CD4-positive, alpha-beta T cell treated with Interleukin-21 for 1 hour (primary cell): ENCODE measurements around the gene SLC35F4.

Source experiments
- DNase-seq: peaks from one replicate; pipeline ENCODE4 v3.0.0-alpha.2; 2020

SLC35F4 gene

DNA sequence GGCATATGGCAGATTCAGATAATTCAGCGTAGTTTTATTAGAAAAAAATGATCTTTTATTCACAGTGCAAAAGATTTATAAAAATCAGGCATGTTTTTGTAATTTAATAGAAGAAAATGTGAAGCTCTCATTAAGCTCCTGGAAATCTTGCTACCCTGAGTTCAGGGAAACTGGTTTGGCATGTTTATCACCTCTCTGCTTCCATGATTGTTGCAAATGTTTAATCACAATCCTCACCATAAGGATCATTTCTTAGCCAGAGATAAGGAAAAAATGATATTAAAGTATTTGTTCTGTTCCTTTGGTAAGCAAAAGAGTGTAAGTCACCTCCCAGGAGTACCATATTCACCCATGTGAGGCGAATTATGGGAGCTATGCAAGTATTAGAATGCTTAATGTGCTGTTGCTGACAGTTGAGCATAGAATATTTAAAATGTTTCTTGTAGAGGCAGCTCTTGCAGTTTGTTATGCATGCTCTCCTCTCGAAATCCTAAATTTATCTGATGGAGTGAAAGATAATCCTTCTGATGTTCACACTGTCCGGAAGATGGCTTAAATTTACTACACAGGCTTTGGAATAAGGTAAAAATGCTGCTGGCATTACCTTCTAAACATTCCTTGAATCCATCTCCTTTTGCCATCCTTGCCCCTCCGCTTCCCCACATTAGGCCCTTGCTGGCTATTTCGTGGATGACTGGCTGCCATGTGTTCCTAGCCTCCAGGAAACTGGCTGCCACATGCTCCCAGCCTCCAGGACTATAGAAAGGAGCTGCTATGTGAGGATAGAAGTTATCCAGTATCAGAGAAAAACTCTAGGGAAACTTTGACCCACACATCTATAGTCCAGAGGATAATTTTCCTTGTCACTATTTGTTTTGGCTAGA is 256.5 kb downstream of the SLC35F4 start:
- no peak for DNase-seq

DNA sequence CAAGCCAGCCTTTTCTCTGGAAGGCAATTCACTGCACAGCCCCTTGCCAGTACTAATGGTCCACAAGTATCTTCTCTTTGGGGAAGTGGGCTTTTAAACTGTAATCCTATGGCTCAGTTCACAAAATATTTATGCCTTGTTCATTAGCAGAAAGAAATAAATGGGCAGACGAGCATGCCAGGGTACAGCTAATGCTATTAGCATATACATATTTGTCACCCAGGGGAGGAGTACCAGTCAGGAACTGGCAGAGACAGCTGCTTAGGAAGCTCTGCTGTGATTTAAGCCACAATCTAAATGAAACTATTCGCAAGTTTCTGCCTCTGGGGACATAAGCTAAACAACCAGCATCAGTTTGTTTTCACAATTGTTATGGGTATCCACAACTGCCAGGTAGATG is 258.8 kb downstream of the SLC35F4 start:
- DNase-seq, result no peak

DNA sequence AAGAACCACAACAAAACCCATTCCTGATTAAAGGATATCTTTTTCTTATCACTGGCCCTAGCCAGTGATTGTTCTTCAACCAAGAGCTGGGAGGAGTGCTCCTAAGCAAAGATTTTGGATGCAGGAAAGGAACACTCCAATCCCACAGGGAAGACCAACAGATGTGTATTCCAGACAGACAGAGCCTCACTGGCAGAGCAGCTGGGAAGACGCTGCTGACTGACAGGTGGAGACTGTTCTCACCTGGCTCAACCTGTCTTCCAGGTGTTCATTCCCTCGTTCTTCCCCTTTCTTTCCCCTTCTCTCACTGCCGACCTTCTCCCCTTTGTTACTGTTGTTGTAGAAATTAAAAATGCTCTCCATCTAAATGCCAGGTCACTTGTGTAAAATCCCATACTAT is 282.5 kb downstream of the SLC35F4 start:
- no peak for DNase-seq

DNA sequence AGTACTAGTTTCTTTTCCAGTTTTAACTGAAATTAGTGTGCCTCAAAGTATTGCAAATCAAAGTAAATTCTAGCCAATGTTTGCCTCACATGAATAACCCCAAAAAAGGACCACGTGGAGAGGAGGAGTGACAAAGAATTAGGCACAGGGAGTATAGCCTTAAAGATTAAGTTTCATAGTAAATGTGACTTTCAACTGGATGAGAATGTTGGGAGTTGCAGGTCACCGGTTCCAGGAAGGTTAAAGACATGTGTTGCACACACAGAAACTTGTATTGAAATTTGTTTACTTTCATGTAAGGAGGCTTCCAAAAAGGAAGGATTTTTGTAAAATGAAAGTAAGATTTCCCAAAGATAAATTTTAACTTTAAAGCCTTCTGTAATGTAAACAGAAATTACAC is 283.1 kb downstream of the SLC35F4 start:
- DNase-seq, result no peak

DNA sequence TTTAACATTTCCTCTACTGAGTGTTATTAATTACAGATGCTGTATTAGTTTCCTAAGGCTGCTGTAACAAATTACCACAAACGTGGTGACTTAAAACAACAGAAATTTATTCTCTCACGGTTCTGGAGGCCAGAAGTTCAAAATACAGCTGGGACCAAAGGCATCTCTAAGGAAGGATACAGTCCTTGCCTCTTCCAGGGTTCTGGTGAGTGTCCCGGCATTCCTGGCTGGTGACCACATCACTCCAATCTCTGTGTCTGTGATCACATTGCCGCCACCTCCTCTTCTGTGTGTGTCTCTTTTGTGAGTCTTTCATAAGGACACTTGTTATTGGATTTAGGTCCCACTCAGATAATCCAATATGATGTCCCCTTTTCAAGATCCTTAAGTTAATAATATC is 287.1 kb downstream of the SLC35F4 start:
- no peak for DNase-seq

DNA sequence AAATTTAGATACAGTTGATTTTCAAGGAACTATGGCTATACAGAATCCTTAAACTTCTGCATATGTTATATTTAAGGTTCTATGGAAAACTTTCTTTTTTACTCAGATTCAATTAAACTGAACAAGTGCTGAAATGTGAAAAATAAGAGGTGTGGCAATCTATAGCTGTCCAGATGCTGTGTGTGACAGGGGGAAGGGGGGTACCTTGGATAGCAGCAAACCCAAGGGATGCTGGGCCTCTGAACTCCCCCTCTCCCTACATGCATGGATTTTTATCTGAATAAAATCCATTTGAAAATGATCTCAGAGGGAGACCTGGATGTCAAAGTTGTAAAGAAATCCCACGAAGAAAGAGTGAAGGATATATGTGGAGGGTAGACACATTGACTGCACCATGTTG is 289.4 kb downstream of the SLC35F4 start:
- DNase-seq, result no peak

DNA sequence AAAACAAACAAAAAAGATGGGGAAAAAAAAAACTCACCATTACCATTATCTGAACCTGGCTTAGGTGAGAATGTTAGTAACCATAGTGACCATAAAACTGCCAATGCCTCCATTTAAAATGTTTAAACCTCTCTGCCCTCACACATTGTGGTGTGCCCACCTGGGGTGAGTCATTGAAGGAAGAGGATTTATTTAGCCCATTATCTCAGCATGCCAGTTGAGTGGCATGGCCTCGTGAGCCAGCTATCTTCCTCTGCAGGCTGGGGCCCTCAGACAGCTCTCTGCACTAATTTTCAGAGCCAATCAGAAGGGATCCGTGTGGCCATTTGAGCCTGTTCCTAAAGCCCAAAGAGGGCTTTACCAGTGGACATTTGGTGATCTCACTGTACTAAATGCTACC is 290.4 kb downstream of the SLC35F4 start:
- DNase-seq, result no peak

DNA sequence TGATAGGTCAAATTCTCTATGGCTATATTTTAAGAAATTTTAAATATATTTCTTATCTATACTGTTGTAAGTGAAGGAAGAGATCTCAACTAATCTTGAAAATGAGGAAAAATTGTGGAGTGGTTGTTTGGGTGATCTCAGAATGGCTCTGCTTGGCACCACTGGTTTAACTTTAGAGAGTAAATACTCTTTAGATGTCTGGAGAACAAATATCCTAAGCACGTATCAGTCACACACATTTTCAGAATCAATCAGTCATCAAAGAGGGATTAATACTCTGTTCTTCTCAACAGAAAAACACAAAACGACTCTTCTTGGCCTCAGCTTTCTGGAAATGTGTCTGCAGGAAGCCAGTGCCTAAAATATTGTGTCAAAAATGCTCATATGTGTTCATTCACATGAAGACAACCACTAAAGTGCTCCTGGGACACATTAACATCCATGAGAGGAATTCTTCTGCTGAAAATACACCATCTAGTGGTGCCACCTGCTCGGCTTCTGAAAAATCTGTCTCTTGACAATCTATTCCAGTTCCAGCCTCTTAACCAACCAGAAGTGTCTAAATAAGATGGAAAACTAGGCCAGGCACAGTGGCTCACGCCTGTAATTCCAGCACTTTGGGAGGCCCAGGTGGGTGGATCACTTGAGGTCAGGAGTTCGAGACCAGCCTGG is 291.1 kb downstream of the SLC35F4 start:
- DNase-seq, result no peak

DNA sequence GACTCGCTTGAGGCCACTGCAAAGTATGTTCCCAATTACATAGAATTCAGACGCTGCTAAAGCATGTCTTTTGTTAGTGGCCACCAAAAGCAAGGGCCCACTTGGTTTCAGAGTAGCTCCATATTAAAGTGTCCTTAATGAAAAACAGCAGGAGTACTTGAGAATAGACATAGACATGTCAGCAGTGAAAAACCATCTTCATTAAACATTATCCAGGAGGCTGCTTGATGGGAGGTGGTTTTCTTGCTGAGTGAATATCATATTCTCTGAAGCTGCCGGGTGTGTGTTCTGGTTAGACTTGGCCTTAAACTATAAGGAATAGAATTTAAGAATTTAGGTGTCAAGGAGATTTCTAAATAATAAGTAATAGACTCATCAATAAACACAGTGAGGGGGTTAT is 292.7 kb downstream of the SLC35F4 start:
- no peak for DNase-seq

DNA sequence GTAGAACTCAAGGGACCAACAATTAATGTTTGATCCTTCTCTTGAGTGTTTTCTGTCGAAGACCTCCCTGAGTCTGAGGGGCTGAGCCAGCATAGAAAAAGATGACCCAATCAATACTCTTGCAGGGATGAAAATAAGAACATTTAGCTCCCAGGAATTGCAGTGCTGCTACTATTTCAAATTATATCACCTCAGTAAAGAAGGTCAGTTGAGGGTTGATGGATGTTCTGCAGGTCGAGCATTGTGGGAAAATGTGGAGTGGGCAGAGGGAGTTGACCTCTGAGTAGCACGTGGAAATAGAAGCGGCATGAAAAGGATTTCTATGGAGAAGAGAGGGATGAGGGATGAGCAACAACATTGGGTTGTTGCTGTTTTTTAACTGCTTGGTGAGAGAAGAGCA is 297.3 kb downstream of the SLC35F4 start:
- DNase-seq, result no peak

DNA sequence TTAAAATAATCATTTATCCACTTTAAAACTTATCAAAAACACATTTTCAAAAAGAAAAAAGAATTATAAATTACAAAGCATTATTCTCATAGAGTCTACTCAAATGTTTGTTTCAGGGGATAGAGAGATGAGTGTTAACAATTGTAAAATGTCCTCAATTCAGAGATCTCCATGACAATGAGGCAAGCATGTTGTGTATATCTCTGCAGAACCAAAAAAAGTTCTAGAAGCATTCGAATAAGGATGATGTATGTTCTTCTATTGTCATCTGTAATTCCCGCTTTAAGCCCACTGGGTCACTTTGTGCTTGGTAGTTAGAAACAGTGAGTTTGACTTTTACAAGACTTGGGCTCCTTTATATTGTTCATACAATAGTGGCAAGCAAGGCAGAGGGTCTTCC is 298.7 kb downstream of the SLC35F4 start:
- no peak for DNase-seq

DNA sequence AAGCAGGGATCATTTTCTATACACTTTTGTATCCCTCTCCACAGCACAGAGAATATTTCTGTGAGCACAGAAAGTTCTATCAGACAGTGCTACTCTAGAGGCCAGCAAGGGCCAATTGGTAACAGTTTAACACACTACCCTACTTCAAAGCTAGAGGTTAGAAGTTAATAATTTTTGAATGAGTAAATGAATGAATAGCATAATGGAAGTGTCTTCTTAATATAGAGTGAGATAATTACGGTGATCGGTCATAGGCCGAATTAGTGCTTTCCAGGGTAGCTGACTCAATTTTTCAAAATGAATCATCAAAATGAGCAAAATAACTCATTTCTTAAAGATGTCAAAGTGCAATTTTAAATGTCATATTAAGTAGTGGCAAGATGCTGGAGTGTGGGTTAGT is 305.2 kb downstream of the SLC35F4 start:
- no peak for DNase-seq

DNA sequence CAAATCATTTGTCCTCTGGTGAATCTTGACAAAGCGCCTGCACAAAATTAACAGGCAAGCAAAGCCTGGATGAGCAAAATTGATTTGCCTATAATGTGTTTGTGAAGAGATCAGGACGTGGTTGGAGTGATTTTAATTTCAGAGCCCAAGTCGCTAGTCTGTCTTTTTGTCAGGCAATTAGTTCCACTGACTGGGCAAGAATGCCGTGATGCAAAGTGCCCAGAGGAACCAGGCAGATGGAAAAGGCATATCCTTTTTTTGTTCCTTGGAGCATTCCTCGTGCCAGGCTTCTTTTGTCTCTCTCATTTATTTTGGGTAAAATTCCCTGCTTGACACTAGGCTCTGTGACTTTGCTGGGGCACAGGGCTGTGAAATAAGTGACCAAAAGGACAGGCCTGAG is 306.3 kb downstream of the SLC35F4 start:
- DNase-seq, result no peak

DNA sequence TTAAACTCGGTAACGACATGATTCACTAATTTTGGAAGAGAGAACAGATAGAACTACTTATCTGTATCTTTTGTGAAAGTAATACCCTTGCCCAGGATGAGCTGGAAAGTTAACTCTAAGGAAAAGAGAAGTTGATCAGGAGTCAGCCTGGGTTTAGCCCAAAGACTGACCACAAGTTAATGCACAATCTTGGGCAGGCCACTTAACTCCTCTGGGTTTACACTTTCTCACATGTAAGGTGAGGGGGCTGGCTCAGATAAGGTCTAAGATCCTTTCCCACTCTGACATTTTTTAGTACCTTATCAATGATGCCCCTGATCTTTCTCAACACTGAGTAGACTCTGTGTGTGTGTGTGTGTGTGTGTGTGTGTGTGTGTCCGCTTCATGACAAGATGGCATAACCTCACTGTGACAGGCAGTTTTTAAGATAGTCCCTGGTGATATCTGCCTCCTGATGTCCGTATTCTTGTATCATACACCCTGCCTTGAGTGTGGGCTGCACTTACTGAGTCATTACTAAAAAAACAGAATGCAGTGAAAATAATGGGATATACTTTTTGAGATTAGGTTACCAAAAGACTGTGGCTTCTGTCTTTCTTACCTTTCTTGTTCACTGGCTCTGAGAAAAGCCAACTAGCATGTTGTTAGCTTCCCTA is 316.0 kb downstream of the SLC35F4 start:
- no peak for DNase-seq

DNA sequence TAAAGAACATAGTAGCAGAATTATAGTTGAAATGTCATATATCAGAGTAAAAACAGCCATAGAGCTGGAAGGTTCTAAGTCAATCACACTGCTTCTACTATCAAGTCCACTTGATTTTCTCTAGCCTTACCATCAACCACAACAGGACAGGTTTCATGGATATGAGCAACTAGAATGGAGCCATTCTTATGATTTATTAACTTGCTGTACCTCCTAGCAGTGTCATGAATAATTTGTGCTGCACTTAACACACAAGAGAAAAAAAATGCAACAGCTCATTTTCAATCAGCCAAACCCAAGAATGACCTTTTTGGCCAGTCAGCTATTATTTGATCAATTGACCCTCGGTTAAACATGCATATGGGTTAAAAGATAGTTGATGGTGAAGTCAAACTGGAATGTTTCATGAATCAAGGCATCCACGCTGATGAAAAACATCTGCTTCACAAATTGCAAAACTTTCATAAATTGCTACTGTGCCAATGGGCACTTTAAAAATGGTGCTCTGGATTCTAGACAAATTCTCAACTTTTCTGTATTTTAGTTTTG is 316.8 kb downstream of the SLC35F4 start:
- no peak for DNase-seq

DNA sequence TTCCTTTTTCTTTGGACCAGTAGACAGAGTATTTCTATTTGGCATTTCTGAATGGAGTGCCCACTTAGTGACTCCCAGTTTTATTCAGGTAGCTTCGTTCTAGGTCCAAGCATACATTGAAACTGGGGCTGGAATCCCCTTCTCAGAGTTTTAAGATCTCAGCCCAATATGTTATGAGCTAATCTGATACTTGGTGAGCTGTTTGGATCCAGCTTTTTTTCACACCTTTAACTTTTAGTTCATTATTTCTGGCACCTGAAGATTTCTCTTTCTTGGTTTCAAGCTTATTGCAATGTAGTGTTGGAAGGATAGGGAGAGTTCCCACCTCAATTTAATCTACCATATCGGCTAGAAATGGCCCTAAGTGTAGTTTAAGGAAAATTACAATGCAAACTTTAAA is 318.8 kb downstream of the SLC35F4 start:
- DNase-seq, result no peak

DNA sequence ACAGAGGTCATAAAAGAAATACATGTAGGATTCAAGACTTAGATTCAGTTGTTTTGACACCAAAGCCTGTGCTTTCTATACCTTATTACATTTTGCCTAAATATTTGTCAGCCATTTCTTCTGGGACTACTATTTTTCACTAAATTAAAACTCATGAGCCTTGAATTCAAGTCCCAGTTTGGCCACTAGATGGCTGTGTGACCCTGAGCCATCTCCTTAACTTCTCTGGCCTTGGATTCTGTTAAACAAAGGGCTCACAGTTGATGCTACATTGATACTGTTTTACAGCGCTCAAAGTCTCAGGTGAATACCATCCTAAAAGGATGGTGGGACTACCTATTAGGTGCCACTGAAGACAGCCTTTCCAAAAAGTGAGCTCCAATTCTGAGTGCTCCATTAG is 332.7 kb downstream of the SLC35F4 start:
- DNase-seq, result no peak

DNA sequence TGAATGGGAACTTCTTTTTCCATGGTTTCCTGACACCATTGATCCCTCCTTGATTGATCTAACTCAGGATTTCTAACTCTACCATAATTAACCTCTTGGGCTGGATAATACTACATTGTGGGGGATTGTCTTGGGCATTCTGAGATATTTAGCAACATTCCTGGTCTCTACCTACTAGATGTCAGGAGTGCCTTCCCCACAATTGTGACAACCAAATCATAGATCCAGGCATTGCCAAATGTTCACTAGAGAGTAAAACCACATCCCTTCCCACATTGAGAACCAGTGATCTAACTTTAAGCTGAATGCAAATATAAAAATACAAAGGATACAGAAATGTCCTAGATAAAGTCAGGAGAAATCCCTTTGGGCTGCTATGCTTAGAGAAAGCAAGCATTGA is 335.3 kb downstream of the SLC35F4 start:
- DNase-seq, result no peak

DNA sequence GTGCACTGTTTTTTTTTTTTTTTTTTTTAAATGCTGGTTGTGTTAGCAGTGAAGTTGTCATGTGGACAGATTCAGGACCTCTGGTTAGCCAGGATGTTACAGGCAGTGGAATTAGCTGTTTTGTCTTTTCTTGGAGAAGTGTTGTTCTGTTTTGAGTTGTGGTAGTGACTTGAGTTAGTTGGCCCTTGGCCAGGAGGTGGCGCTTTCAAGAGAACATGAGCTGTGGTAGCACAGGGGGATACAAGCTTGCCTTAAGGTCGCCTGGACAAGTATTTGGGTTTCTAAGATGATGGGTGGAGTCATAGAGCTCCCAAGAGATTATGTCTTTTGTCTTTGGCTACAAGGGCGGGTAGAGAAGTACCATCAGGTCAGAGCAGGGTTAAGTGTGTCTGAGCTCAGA is 338.9 kb downstream of the SLC35F4 start:
- no peak for DNase-seq

DNA sequence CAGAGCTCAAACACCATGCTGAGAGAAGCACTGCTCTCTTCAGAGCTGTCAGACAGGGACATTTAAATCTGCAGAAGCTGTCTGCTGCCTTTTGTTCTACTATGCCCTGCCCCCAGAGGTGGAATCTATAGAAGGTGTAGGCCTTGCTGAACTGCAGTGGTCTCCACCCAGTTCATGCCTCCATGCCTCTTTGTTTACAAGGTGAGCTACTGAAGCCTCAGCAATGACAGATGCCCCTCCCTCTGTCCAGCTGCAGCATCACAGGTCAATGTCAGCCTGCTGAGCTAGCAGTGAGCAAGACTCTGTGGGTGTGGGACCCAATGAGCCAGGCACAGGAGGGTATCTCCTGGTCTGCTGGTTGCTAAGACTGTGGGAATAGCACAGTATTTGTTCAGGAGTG is 346.8 kb downstream of the SLC35F4 start:
- DNase-seq, result no peak
